ENCODE data around the gene PREX1.

The PREX1 gene

DNA sequence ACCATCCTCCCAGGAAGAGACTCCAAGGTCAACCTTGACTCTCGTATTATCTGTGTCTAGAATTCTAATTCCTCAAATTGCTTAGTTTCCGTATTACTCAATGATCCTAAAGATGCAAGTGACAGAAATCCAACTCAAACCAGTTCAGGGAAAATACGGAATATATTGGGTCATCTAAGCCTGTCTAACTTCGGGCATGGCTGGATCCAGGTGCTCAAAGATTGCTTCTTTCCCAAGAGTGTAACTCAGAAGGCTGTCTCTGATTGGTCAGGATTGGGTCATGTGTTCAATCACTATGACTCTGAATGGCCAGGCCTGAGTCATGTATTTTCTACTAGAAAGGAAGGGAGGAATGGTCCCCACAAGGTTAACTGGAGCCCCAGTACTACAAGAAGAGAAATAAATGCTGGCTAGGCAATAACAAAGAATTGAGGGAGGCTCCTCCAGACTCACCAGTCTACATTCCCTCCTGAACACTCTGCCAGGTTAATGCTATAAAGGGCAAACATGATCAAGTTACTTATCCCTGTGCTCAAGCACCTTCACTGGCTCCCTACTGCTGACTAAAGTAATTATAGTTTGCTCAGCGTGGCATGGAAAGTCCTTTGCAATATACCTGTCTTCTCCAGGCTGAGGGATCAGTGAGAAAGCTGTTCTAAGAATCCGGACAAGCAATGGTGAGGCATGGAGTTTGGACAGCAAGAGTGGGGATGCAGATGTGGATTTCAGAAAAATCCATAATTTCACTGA lies 15.4 kb upstream of the PREX1 start:
- Mint-ChIP-seq H3K27me3 (no peaks in the 10 kb centered on the region), H3K27ac (ENCODE audit: low read depth) (no peak overlapping the region), H3K4me1 (peaks cover 11% of the 10 kb centered on the region), H3K9me3 (no peaks in the 10 kb centered on the region), H3K36me3 (ENCODE audit: insufficient read depth) (no peaks in the 10 kb centered on the region), H3K4me3 (no peak overlapping the region)
- DNase-seq (ENCODE audit: low spot score in 2 of 2) (no peak), ATAC-seq (replicated peaks; ENCODE audit: extremely low read depth, poor library complexity, severe bottlenecking) (no peak)

DNA sequence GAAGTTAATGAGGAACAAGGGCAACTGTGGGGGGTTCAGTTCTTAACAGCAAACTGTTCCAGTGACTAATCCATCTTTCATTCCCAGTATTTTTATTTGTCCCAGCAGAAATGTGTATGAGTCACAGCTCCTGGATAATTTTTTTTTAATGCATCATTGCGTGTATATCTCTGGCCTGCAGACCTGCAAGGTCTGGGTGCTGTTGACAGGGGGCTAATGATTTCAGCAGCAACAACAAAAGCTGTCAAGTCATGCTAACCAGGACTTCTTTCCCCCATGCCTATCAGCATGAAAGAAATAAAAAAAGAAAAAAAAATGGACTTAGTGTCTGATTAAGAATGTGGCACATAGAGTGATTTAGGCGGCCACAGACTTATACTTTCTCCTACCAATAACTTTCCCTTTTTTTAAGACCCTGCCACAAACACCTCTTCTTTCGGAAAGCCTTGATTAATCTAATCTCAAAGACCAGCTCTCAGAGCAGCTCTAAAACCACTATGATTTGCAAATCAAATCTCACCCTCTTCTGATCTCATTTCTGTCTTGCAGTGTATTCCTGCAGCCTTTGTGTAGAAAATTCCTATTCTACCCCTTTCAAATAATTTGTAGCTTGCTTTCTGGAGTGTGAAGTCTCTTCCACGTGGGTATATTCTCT lies 14.2 kb upstream of the PREX1 start:
- no peaks in the 10 kb centered on the region for H3K9me3 Mint-ChIP-seq
- no peak overlapping the region for H3K4me3 Mint-ChIP-seq
- ATAC-seq (replicated peaks; ENCODE audit: extremely low read depth, poor library complexity, severe bottlenecking), result no peak
- no peak for DNase-seq (ENCODE audit: low spot score in 2 of 2)
- peaks cover 6% of the 10 kb centered on the region for H3K4me1 Mint-ChIP-seq
- no peak overlapping the region for H3K27ac Mint-ChIP-seq (ENCODE audit: low read depth)
- no peaks in the 10 kb centered on the region for H3K36me3 Mint-ChIP-seq (ENCODE audit: insufficient read depth)
- no peaks in the 10 kb centered on the region for H3K27me3 Mint-ChIP-seq

DNA sequence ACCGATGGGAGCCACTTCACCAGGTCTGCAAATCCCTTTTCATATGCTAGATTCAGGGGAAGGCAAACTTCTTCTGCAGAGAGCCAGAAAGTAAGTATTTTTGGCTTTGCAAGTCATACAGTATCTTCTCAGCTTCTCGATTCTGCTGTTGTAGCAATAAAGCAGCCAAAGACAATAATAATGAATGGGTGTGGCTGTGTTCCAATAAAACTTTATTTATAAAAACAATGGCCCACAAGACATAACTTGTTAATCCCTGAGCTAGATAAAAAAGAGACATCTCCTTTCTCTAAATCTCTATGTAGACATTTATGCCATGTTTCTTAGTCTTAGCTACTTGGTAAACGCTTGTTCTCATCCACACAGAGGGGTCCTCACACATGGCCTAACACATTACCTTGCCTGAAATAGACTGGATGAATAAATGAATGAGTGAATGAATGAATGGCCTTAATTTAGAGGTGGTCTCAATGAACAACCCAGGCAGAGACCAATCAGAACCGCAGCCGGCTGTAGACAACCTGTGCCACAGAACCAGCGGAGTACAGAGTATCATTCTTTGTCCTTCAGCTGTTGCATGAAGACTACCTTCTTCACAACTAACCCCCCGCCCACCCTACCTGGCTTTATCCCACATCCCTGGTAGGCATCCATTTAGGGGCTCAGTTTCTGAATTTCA lies 13.5 kb upstream of the PREX1 start:
- H3K27me3 Mint-ChIP-seq, result no peaks in the 10 kb centered on the region
- no peak overlapping the region for H3K27ac Mint-ChIP-seq (ENCODE audit: low read depth)
- peaks cover 6% of the 10 kb centered on the region for H3K4me1 Mint-ChIP-seq
- no peaks in the 10 kb centered on the region for H3K36me3 Mint-ChIP-seq (ENCODE audit: insufficient read depth)
- no peaks in the 10 kb centered on the region for H3K9me3 Mint-ChIP-seq
- no peak overlapping the region for H3K4me3 Mint-ChIP-seq
- no peak for ATAC-seq (replicated peaks; ENCODE audit: extremely low read depth, poor library complexity, severe bottlenecking)
- no peak for DNase-seq (ENCODE audit: low spot score in 2 of 2)

DNA sequence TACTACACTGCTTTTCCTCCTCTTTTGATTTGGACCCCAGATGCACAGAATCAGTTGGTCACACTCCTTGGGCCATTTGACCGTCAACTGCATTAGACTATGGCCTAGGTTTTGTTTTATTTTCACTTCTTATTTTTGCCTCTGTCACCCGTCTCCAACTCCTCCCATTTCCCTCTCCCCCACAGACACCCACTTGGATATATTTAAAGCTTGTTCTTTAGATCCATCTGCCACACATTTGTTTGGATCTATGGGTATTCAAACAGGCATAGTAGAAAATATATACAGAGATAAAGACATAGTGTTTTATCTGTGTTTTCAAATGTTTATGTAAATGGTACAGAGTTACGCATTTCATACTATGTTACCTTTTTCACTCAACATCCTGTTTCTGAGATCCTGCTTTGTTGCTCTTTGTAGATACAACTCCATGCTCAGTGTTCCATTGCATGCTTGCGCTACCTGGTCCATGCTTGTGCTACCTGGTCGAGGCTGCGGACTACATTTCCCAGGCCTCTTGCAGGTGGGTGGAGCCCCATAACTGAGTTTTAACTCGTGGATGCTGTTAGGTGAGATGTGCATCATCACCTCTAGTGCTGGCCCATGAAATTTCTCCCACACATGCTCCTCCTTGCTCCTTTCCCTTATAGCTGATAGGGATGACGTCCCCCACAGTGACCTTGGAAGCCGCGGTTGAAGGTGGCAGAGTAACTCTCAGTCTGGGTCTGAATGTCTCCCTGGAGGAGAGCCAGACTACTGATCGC lies 11.5 kb upstream of the PREX1 start:
- ATAC-seq (replicated peaks; ENCODE audit: extremely low read depth, poor library complexity, severe bottlenecking) (no peak), DNase-seq (ENCODE audit: low spot score in 2 of 2) (no peak)
- no peaks in the 10 kb centered on the region for H3K27me3 Mint-ChIP-seq
- H3K9me3 Mint-ChIP-seq, result no peaks in the 10 kb centered on the region
- H3K27ac Mint-ChIP-seq (ENCODE audit: low read depth), result no peak overlapping the region
- peaks cover 6% of the 10 kb centered on the region for H3K4me1 Mint-ChIP-seq
- no peaks in the 10 kb centered on the region for H3K36me3 Mint-ChIP-seq (ENCODE audit: insufficient read depth)
- no peak overlapping the region for H3K4me3 Mint-ChIP-seq

DNA sequence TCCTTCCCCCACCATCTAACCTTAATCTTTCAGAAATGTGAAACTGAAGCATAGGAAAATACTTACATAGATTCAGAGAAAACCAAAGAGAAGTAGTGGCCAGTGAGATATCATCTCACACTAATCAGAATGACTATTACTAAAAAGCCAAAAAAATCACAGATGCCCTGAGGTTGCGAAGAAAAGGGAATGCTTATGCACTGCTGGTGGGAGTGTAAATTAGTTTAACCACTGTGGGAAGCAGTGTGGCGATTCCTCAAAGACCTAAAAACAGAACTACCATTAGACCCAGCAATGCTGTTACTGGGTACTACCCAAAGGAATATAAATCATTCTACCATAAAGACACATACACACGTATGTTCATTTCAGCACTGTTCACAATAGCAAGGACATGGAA lies 9.2 kb upstream of the PREX1 start:
- H3K36me3 Mint-ChIP-seq (ENCODE audit: insufficient read depth), result no peaks in the 10 kb centered on the region
- H3K27me3 Mint-ChIP-seq, result no peaks in the 10 kb centered on the region
- no peak overlapping the region for H3K4me3 Mint-ChIP-seq
- H3K4me1 Mint-ChIP-seq, result peaks cover 6% of the 10 kb centered on the region
- H3K9me3 Mint-ChIP-seq, result no peaks in the 10 kb centered on the region
- H3K27ac Mint-ChIP-seq (ENCODE audit: low read depth), result no peak overlapping the region
- ATAC-seq (replicated peaks; ENCODE audit: extremely low read depth, poor library complexity, severe bottlenecking) (no peak), DNase-seq (ENCODE audit: low spot score in 2 of 2) (no peak)

DNA sequence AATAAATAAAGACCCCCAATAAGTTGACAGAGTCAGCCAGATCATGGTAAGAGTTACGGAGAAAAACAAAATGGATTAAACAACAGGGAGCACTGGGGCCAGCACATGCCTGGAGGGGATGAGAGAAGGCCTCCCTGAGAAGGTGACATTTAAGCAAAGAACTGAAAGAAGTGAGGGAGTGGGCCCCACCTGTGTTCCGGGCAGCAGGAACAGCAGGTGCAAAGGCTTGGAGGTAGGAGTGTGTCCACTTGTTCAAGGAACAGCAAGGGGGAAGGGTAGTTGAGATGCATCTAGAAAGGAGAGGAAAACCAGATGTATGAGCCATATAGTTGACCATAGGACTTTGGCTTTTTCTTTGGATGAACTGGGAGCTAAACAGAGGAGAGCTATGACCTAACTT lies 7.6 kb upstream of the PREX1 start:
- ATAC-seq (replicated peaks; ENCODE audit: extremely low read depth, poor library complexity, severe bottlenecking), result no peak
- Mint-ChIP-seq H3K9me3 (no peaks in the 10 kb centered on the region), H3K27me3 (no peaks in the 10 kb centered on the region)

DNA sequence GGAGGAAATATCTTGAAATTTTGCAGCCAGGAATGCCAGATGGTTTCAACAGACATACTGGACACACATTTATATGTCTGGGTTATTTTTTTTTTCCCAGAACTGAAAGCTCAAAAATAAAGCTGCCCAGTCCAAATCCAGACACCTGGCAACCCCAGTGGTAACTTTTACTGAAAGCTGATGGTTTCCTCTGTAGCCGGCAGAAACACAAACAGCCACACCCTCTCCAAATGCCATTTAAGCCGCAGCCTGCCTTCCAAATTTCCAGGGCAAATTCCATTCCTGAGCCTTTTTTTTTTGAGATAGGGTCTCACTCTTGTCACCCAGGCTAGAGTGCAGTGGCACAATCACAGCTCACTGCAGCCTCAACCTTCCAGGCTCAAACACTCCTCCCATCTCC lies 6.5 kb upstream of the PREX1 start:
- Mint-ChIP-seq H3K4me1 (peaks cover 4% of the 10 kb centered on the region), H3K9me3 (no peaks in the 10 kb centered on the region), H3K36me3 (ENCODE audit: insufficient read depth) (peaks cover 2% of the 10 kb centered on the region), H3K27ac (ENCODE audit: low read depth) (no peak overlapping the region), H3K4me3 (no peak overlapping the region), H3K27me3 (no peaks in the 10 kb centered on the region)
- DNase-seq (ENCODE audit: low spot score in 2 of 2) (no peak), ATAC-seq (replicated peaks; ENCODE audit: extremely low read depth, poor library complexity, severe bottlenecking) (no peak)

More for the DNA sequence above, 7.6 kb upstream of the PREX1 start:
- Mint-ChIP-seq H3K27ac (ENCODE audit: low read depth) (no peak overlapping the region), H3K4me3 (no peak overlapping the region), H3K4me1 (peaks cover 6% of the 10 kb centered on the region), H3K36me3 (ENCODE audit: insufficient read depth) (no peaks in the 10 kb centered on the region)
- DNase-seq (ENCODE audit: low spot score in 2 of 2), result no peak

DNA sequence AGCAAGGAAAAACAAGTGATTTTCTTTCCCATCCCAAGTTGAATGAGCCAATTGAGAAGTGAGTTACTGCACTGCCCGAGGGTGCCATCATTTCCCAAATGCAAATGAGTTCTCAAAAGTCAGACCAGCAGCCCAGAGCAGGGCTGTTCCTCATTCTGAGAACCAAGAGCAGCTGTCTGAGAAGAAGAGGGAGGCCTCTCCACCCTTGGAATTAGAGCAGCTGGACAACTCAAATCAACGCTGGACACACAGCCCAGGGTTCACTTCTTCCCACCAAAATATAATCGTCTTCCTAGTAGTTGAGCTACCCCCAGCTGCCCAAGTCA lies 4.6 kb upstream of the PREX1 start:
- no peak overlapping the region for H3K4me3 Mint-ChIP-seq
- H3K9me3 Mint-ChIP-seq, result no peaks in the 10 kb centered on the region
- DNase-seq (ENCODE audit: low spot score in 2 of 2), result no peak
- peaks cover 9% of the 10 kb centered on the region for H3K4me1 Mint-ChIP-seq
- H3K36me3 Mint-ChIP-seq (ENCODE audit: insufficient read depth), result peaks cover 8% of the 10 kb centered on the region
- no peaks in the 10 kb centered on the region for H3K27me3 Mint-ChIP-seq
- ATAC-seq (replicated peaks; ENCODE audit: extremely low read depth, poor library complexity, severe bottlenecking), result no peak
- no peak overlapping the region for H3K27ac Mint-ChIP-seq (ENCODE audit: low read depth)

DNA sequence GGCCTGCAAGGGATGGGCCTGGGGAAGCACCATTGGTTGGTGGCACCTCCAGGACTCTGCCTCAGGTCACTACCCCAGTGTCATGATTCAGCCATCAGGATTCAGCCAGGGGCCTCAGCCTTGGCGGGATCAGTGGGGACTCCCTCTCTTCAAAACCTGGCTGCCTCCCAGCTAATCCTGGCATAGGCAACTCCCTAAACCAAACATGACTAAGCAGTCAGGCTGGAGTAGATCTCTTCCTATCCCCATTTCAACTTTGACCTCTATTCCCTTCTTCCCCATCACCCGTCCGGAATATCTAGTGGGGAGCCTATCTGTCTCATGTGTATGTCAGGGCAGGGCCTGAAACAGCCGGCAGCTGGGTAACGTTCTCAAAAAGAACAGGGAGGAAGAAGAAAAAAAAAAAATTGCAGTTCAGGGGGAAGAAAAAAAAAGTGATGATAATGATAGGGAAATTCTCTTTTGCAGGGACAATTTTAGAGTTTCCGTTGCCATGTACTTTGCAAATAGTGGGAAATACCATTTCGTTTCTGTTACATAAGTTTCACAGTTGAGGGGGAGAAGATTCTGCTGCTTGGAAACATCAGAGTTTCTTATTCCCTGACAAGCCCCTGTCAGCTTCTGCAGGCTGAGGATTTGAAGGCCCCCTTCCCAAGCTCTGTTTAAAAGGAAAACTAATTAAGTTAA lies 4.1 kb upstream of the PREX1 start:
- Mint-ChIP-seq H3K4me3 (no peak overlapping the region), H3K27me3 (no peaks in the 10 kb centered on the region), H3K27ac (ENCODE audit: low read depth) (no peak overlapping the region), H3K36me3 (ENCODE audit: insufficient read depth) (peaks cover 11% of the 10 kb centered on the region), H3K4me1 (peaks cover 11% of the 10 kb centered on the region), H3K9me3 (no peaks in the 10 kb centered on the region)
- no peak for ATAC-seq (replicated peaks; ENCODE audit: extremely low read depth, poor library complexity, severe bottlenecking)
- no peak for DNase-seq (ENCODE audit: low spot score in 2 of 2)

DNA sequence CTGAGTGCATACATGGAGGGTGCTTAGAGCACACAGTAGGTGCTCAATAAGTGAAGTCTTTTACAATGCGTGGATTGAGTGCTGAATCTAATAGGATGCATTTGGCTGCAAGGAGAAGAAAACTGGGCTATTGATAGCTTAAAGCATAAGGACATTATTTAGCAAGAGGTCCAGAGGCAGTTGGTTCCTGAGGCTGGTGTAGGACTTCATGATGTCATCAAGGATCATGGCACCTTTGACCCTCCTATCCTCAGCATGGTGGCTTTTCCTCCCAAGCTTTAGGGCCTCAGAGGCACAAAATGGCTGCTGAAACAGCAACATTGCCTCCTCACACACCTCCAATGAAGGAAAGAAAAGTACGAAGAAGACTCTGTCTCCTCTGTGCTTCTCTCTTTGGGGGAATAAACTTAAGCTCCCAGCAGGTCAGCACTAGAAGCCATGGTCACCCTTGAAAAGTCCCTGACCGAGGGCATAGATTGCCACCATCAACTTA lies 3.1 kb upstream of the PREX1 start:
- no peaks in the 10 kb centered on the region for H3K9me3 Mint-ChIP-seq
- H3K4me1 Mint-ChIP-seq, result peaks cover 15% of the 10 kb centered on the region
- ATAC-seq (replicated peaks; ENCODE audit: extremely low read depth, poor library complexity, severe bottlenecking) (no peak), DNase-seq (ENCODE audit: low spot score in 2 of 2) (no peak)
- no peak overlapping the region for H3K4me3 Mint-ChIP-seq
- no peak overlapping the region for H3K27ac Mint-ChIP-seq (ENCODE audit: low read depth)
- H3K36me3 Mint-ChIP-seq (ENCODE audit: insufficient read depth), result peaks cover 16% of the 10 kb centered on the region
- no peaks in the 10 kb centered on the region for H3K27me3 Mint-ChIP-seq

DNA sequence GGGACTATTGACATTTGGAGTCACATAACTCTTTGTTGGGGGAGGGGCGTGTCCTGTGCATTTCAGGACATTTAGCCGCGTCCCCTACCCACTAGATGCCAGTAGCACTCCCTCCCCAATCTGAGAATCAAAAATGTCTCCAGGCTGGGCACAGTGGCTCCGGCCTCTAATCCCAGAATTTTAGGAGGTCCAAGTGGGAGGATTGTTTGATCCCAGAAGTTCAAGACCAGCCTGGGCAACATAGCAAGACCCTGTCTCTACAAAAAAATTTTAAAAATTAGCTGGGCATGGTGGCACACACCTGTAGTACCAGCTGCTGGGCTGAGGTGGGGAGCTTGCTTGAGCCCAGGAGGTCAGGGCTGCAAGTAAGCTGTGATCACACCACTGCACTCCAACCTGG lies 2.1 kb upstream of the PREX1 start:
- ATAC-seq (replicated peaks; ENCODE audit: extremely low read depth, poor library complexity, severe bottlenecking), result no peak
- H3K27ac Mint-ChIP-seq (ENCODE audit: low read depth), result no peak overlapping the region
- peak overlapping the region; percentile 85 for H3K4me3 Mint-ChIP-seq
- H3K4me1 Mint-ChIP-seq, result peaks cover 25% of the 10 kb centered on the region
- H3K27me3 Mint-ChIP-seq, result no peaks in the 10 kb centered on the region
- H3K9me3 Mint-ChIP-seq, result no peaks in the 10 kb centered on the region
- H3K36me3 Mint-ChIP-seq (ENCODE audit: insufficient read depth), result peaks cover 17% of the 10 kb centered on the region
- DNase-seq (ENCODE audit: low spot score in 2 of 2), result no peak
